NCI-H1417 treated with DMSO at 0.1 percent for 48 hours (cell line): ENCODE measurements around the gene CD3E.

Experiments
- DNase-seq: peaks from one replicate; lab custom pipeline; 2025; lab: John Stamatoyannopoulos, UW

The CD3E gene

DNA sequence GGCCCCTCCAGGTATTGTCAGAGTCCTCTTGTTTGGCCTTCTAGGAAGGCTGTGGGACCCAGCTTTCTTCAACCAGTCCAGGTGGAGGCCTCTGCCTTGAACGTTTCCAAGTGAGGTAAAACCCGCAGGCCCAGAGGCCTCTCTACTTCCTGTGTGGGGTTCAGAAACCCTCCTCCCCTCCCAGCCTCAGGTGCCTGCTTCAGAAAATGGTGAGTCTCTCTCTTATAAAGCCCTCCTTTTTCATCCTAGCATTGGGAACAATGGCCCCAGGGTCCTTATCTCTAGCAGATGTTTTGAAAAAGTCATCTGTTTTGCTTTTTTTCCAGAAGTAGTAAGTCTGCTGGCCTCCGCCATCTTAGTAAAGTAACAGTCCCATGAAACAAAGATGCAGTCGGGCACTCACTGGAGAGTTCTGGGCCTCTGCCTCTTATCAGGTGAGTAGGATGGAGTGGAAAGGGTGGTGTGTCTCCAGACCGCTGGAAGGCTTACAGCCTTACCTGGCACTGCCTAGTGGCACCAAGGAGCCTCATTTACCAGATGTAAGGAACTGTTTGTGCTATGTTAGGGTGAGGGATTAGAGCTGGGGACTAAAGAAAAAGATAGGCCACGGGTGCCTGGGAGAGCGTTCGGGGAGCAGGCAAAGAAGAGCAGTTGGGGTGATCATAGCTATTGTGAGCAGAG is at the start of gene CD3E:
CD3E (plus strand) TSS at position 163 of the 681 bp plus-strand sequence; CDS start at position 386, 223 bp downstream.
- DNase-seq, result no peak

DNA sequence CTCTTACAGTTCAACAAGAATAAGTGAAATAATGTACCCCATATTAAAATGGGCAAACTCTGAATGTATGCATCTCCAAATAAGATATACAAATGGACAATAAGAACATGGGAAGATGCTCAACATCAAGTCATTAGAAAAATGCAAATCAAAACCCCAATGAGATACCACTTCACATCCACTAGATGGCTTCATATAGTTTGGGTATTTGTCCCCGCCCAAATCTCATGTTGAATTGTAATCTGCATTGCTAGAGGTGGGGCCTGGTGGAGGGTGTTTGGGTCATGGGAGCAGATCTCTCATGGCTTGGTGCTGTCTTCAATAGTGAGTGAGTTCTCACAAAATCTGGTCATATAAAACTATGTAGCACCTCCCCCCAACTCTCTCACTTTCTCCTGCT is 46.1 kb upstream of the CD3E start:
- no peak for DNase-seq

DNA sequence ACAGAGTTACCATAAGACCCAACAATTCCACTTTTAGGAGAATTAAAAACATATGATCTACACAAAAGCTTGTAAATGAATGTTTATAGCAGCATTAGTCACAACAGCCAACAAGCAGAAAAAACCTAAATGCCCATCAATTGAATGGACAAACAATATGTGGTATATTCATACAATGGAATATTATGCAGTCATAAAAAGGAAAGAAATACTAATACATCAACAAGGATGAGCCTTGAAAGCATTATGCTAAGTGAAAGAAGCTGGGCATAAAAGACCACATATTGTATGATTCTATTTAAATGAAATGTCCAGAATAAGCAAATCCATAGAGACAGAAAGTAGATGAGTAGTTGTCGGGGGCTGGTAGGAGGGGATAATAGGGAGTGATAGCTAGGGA is 45.4 kb upstream of the CD3E start:
- no peak for DNase-seq

DNA sequence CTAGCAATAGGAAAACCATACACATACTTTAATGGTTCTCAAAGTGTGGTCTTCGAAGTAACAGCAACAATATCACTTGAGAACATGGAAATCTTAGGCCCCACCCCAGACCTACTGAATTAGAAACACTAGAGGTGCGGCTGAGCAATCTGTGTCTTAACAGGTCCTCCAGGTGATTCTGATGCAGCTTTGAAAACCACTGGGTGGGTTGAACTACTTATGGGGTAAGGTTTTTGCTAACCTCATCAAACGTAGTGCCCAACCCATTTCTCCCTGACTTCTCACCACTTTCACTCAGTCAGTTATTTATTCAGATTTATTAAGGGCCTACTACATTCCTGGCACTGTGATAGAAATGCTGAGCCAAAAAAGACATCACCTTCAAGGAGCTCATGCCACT is 44.2 kb upstream of the CD3E start:
- DNase-seq, result no peak

DNA sequence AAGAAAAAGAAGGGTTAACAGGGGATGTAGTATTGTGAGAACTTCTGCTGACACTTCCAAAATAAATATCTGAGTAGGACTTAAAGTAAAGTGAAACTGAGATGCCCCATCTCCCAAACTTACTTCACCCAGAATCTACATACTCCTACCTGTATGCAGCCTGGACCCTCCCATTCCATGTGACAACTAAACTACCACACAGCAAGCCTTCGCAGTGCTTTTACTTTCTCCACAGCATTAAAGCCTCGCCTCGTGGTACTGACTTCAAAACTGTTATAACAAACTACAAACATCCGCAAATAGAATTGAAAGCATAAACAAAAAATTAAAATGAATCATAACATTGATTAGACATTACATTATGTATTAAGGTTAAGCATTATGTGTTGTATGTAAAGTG is 41.4 kb upstream of the CD3E start:
- DNase-seq, result no peak

DNA sequence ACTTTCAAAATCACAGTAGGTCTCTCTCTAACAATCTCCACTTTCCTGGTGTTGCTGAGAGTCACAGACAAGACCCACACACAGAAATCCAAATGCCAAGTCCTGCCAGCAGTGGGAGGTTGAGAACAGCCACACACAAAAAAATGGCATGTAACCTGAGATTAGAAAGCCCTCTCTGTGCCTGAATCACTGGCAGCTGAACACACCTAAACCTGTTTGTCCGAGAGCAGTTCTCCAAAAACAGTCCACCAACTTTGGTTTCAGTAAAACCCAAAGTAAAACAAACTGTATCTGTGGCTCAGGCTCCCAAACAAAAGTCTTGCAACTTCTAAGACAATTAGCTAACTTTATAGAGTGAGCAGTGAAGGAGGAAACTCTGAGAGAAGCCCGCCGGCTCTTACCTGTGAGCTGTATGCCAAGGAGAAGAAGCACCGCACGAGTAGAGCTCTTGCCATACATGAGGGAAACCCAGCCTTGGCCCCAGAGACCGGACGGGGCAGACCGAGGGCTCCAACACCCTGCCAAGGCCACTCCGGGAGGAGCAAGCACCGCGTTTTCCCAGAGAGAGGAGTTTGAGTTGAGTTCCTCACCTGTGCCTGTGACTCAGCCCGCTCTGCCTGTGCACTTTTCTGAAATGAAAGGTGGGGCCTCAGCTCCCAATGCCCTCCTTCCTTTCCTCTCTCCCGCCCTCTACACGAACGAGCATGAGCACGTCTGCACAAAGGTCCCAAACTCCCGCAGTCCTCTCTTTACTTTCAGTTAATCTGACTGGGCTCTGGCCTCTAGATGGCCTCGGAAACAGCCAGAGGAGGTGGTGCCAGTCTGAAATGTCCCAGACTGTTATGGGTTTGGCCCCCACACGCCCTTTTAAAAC is 40.6 kb upstream of the CD3E start, which contains the start of gene MPZL2:
MPZL2 (minus strand) TSS at position 603 of the 874 bp plus-strand sequence; CDS start at position 459, 144 bp downstream.
- DNase-seq, result no peak

DNA sequence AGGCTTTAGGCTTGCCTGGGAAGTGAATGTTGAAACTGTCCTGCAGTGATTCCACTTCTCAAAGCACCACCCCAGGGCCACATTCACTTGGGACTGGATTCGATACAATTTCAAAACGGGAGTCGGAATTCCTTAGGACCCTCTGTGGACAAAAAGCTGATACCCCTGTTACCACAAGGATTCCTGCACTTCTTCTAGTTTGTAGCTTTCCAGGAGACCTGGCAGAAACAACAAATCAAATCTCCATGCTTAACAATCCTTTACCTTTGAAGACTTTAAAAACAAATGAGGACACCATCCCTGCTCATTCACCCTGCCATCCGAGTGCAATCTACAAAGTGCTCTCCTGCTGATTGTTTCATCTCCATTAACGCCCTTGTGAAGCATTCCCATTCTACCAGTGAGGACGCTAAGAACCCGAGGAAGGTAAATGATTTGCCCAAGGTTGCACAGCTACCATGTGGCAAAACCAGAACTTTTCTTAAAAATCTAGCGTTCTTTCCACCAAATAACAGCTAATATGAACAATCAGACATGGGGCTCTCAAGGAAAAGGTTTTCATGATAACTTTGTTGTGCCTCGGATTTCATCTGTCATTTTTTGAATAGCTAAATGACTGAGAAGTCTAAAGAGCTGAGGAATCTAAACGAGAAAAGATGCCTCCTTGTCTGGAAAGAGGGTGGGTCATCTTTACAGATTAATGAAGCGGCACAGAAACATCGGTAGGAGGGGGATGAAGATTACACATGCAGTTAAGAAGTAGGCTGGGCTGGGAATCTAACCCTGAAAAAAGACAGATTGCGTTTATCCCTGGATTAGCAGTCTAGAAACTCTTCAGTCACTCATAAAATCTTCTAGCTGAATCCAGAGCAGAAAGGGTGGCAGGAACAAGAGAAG is 39.7 kb upstream of the CD3E start:
- DNase-seq, result no peak

DNA sequence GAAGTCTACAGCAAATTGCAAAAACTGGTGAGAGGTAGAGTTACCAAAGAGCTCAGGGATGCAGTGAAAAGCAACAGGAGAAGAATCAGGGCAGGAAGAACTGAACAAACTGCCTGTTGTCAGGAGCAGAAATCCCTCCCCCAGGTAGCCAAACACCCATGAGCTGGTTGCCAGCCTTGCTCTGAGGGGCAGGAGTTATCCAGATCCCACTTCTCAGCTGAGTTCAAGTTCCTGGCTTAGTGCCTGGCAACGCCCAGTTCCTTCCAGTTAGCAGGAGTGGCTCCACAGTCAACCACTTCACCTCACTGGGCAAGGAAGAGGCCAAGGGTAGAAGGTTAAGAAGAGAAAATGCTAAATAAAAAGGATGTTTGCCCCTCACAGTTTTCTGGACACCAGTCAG is 38.6 kb upstream of the CD3E start:
- DNase-seq, result no peak

DNA sequence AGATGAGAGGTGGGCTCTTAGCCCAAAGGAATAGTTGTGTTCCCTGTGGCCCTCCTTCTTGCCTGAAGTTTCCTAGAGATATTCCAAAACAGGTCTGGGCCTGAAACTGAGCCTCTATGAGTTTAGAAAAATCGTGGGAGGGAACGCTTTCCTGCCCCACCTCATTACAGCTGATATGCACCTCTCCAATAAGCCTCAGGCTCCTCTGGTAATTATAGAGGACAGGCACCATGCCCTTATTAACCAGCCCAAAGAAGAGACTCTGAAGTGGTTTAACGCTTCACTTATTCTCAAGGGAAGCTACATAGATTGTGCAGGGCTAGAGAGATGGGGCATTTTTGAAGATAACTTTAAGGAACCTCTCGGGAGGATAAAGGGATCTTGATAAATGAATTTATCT is 37.0 kb upstream of the CD3E start:
- no peak for DNase-seq

DNA sequence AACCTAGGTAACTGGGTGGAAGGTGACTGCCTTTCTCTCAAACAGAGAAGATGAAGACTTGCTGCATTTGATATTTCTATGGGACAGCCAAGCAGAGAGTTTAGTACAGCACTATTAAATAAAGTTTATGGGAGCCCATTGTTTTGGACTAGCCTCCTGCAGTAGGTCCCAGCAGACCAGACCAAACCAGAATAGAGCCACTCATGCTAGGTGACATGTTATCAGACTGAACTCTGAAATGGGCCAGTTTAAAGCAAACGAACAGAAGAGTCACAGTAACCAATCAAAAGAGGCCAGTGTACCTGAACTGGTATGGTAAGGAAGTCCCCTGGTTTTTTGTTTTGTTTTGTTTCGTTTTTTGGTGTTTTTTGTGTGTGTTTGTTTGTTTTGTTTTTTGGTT is 32.5 kb upstream of the CD3E start:
- DNase-seq, result no peak

DNA sequence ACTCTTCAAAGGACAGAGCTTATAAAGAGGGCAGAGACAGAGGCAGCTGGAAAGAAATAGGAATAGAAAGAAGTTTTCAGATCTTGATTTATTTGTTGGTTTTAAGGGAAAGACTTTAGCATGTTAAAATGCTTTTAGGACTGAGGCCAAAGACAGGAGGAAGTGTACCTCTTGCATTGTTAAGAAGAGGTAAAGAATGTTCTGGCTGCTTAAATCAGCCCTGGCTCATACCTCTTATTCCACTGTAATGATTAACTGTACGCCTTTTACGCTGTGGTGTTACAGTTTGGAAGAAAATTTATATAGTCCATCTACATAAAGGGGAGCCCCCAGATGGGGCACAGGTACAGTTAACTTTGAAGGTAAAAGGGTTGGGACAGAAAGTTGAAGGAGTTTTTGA is 30.3 kb upstream of the CD3E start:
- DNase-seq, result no peak

DNA sequence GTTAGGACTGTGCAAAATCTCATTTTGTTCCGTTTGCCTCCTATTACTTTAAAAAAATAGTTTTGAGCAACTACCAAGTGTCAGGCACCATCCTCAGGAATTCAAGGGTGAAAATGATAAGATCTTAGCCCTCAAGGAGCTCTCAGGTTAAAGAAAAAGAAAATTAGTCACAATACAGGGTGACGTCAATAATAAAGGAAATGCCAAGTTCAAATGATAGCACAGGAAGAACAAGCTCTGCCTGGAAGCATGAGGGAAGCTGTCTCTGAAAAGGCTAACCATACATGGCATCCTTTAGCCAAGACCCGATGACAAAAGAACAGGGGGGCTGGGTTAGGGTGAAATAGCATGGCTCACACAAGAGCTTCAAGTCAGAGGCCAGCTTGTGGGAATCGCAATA is 29.4 kb upstream of the CD3E start:
- DNase-seq, result no peak

DNA sequence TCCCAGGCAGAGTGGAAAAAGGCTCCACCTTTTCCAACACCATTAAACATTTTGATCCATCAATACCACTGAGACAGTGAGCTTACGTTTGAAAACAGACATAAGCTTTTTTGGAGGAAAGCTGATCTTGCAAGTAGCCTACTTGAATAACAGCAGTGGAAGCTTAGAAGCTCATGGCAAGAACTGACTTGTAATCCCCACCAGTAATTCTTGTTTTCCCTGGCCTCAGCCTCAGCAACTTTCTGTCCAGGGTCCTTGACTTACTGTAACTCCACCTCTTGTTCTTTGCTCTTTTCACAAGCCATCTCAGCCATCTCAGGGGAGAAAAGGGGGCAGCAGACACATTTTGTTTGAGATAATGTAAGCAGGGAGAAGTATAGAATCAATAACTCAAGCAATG is 28.1 kb upstream of the CD3E start:
- no peak for DNase-seq

DNA sequence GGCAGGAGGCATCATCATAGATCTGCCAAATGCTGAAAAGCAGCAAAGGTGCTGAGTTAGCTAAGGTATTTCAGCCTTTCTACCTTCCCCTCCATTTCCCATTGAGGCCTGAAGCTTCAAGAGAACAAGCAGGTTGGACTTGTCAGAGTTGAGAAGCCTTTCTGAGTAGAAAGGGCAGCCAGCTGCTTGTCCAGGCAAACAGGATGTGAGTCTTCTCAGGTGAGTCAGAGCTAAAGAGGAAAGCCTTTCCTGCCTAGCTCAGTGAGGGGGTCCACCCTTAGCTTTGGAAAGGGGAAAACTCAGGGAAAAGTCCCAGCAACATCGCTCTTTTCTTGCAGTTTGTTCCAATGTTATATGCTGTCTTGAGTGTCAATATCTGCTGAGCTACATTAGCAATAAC is 27.2 kb upstream of the CD3E start:
- no peak for DNase-seq

DNA sequence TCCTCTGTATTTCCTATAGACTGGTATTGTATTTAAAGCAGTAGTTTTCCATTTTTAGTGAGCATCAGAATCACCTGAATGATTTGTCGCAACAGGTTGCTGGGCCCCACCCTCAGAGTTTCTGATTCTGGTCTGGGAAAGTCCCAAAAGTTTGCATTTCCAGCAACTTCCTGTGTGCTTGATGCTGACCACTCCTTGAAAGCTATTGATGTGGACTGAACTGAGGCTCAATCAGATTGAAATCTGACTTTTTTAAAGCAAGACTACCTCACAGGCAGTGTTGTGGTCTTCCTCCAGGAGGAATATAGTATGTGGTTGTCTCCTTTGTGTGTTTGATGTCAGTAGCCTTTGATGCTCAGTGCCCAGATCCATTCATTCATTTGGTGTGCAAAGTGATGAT is 23.2 kb upstream of the CD3E start:
- no peak for DNase-seq

DNA sequence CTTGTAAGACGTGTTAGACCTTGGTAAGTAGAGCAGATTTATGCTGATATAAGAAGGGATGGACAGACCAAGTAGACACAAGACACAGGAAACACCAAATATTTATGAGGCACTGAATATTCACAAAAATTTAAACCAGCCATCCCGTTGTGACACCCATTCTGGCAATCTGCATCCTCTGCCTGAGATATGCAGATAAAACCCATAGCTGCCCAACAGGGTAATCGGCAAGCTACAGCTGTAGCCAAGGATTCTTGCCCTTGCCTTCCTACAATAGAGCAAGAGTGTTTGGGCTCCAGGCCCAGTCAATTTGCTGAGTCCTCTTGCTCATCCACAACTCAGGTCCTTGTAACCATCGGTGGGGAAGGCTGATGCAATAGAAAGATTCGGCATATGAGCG is 21.9 kb upstream of the CD3E start:
- DNase-seq, result no peak

DNA sequence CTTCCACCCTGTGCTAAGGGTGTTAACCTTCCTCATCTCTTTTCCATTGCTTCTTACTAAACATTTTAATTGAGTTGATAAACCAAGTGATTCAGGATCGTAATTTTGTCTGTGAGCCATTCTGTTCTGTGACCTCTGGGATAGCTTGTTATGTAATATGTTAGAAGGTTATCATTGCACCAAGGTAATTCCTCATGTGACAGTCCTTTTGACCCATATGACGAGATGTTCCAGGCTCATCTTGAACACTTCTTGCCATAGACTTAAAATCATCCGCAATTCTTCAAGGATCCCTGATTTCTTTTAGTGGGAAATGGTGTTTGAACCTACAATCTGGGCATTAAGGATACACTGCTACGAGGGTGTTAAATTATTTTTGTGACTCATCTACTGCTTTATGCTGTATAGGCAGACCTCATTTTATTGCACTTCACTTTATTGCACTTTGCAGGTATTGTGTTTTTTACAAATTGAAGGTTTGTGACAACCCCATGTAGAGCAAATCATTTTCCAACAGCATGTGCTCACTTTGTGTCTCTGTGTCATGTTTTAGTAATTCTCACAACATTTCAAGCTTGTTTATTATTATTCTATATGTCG is 21.4 kb upstream of the CD3E start:
- DNase-seq, result no peak

DNA sequence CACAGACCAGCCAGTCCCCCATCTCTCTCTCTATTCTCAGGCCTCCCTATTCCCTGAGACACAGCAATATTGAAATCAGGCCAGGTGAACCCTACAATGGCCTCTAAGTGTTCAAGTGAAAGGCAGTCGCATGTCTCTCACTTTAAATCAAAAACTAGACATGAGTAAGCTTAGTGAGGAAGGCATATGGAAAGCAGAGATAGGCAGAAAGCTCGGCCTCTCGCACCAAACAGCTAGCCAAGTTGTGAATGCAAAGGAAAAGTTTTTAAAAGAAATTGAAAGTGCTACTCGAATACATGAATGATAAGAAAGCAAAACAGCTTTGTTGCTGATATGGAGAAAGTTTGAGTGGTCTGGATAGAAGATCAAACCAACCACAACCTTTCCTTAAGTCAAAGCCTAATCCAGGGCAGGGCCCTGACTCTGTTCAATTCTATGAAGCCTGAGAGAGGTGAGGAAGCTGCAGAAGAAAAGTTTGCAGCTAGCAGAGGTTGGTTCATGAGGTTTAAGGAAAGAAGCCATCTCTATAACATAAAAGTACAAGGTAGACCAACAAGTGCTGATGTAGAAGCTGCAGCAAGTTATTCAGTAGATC is 20.7 kb upstream of the CD3E start:
- no peak for DNase-seq

DNA sequence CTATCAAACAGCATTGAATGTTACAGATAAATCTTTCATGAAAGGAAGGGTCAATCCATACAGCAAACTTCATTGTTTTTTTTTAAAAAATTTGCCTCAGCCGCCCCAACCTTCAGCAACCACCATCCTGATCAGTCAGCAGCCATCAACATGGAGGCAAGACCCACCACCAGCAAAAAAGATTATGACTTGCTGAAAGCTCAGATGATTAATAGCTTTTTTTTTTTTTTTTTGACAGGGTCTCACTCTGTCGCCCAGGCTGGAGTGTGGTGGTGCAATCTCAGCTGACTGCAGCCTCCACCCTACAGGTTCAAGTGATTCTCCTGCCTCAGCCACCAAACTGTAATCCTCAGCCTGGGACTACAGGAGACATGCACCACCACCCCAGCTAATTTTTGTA is 18.0 kb upstream of the CD3E start:
- DNase-seq, result no peak

DNA sequence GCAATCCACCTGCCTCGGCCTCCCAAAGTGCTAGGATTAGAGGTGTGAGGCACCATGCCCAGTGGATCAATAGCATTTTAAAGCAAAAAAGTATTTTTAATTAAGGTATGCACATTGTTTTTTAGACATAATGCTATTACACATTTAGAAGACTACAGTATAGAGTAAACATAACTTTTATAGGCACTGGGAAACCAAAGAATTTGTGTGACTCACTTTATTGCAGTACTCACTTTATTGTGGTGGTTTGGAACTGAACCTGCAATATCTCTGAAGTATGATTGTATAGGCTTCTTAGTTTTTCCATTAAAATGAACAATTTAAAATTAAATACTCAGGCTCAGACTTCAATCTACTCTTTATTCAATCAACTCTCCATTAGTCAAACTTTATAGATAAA is 17.5 kb upstream of the CD3E start:
- no peak for DNase-seq

DNA sequence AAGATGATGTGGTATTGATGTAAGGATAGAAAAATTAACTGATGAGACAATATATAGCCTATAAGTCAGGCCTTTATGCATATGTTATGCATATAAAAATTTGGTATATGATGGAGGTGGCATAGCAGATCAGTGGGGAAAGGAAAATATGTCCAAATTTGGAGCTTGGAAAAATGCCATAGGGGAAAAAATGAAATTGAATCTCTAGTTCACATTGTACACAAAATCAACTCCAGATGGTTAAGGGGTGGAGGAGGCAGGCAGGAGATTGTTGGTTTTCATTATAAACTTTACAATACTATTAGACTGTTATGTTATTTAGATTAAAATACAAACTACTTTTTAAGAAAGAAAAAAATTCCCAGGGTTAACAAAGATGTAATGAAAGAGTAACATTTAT is 15.1 kb upstream of the CD3E start:
- DNase-seq, result no peak

DNA sequence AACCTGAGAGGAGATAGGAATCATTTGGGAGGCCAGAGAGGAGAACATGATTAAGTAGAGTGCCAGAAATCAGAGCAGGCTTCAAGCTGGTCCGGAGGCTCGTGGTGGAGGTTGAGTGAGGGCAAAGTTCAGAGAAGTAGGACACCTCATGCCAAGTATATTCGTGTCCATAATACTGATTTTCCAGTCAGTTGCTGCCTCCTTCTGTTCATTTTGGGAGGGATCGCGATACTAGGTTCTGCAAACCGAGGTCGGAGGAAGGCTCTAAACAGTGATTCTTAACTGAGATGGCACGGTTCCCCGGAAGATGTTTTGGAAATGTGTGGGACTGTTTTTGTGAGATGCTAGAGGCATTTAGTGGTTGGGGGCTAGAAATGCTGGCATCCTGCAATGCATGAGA is 13.6 kb upstream of the CD3E start:
- no peak for DNase-seq
